ENCODE measurements around the gene FAM219B.
A peak's percentile ranks its signal among the peaks of the same experiment; 100 is the strongest.
"Not testable (repeated sequence)": the region's sequence is repeated elsewhere in the genome, so short reads cannot be mapped to it uniquely, and the experiment has no call there.

Gene FAM219B

GRCh38 chr15:74902295-74903075, 4.2 kb downstream of the FAM219B start:
- no peak for DNase-seq

- DNase-seq = peak; percentile 84
Observed at GRCh38 chr15:74901612-74902063, 5.0 kb downstream of the FAM219B start.

GRCh38 chr15:74897300-74897701, 9.3 kb downstream of the FAM219B start:
- no peak for DNase-seq

DNA sequence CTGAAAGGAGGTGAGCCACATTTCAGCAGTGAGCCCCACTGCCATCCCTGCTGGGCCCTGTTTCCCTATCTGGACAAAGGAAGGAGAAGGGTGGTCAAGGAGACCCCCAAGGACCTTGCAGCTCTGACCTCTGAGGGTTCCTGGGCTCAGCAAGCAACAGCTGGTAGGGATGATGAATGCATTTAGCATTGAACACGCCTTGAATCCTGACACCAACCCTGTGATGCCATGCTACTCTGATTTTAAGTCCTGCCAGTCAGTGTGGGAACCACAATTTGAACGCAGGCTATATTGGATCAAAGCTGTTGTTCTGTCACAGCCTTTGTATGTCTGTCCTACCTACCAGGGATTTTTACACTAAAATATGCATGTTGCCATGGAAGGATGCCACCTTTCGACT, 10.3 kb downstream of the FAM219B start:
- DNase-seq = no peak

DNA sequence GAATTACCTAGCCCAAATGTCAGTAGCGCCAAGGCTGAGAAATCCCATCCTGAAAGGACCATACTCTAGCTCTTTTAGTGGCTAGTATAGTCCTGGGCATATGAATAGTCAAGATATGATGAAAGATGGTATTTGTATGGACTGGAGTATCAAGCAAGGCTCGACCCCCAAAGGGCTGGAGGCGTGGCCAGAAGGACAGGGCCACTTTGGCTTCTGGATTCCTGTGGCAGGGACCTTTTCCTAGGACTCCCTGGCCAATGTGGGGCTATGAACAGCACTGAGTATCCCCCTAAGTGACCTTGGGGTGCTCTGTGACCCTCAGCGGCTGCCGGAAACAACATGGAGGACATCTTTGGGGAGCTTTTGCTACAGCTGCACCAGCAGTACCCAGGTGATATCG, 10.8 kb downstream of the FAM219B start:
- no peak for DNase-seq

DNA sequence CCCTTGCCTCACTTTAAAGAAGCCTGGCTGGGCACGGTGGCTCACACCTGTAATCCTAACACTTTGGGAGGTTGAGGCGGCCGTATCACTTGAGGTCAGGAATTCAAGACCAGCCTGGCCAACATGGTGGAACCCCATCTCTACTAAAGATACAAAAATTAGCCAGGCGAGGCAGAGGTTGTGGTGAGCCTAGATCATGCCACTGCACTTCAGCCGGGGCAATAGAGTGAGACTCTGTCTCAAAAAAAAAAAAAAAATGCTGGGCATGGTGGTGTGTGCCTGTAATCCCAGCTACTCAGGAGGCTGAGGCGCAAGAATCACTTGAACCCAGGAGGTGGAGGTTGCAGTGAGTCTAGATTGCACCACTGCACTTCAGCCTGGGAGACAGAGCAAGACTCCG, 12.3 kb downstream of the FAM219B start:
- DNase-seq = not testable (repeated sequence)

DNA sequence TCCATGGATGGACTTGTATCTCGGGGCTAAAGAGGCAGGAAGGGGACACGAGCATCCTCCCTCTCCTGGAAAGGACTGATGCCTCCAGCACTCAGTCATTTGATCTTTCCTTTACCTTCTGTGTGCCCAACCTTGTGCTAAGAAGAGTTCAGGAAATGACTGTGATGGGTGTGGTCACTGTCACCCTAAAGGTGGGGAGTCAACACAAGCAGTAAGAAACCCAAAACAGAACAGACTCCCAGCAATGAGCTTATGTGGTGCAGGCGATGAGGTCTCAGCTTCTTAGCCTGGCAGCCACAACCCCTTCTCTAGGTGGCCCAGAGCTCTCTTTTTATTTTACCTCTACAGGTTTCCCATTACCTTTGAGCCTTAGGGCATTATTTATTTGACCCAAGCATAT, 13.0 kb downstream of the FAM219B start:
- peak; percentile 78 for DNase-seq

DNA sequence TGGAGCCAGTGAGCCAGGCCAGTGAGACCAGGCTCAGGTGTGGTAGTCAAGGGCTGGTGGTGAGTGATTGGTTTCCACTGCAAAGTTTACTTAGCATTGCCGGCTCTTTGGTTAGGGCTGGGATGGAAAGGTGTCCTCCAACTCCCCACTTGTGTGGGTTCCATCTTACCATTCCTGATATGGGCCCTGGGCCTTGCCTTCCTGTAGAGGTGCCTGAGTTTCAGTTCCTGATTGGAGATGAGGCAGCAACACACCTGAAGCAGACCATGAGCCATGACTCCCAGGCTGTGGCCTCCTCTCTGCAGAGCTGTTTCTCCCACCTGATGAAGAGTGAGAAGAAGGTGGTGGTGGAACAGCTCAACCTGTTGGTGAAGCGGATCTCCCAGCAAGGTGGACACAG, 13.7 kb downstream of the FAM219B start:
- no peak for DNase-seq

GRCh38 chr15:74892313-74892712, 14.3 kb downstream of the FAM219B start:
- DNase-seq = peak; percentile 24

DNA sequence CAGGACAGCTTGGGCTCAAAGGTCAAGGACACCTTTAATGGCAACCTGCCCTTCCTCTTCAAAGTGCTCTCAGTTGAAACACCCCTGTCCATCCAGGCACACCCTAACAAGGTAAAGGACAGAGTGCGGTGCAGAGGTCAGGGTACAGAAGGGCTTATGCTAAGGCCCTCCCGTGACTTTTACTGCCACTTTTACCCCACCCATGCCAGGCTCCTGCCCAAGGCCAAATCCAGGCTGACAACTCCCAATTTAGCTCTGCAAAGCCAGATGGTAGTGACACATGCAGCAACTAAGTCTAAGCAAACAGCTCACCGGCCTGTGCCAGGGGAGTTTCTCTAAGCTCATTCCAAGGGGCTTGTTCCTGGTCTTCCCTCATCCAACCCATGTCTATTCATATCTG, 15.2 kb downstream of the FAM219B start:
- DNase-seq = no peak

DNA sequence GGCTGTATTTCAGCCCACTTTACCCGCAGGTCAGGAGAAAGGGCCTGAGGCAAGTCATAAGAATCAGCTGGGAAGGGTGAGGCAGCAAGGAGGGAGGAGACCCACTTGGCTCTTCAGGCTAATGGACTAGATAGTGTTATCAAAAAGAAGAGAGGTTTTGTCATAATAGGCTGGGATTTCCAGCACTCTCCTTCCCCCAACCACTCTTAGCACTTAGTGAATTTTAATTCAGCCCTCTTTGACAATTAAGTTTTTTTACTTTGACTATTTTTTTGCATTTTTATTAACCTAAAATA, 16.0 kb downstream of the FAM219B start:
- no peak for DNase-seq

GRCh38 chr15:74889883-74890664, 16.6 kb downstream of the FAM219B start, which contains the start of gene MPI:
Gene MPI, plus strand, starts transcription at chr15:74890042. Its CDS starts 32 bp downstream, at chr15:74890074.
- peak; percentile 88 for DNase-seq

GRCh38 chr15:74889390-74889882, 17.2 kb downstream of the FAM219B start:
- no peak for DNase-seq

- no peak for DNase-seq
Observed at GRCh38 chr15:74888716-74889115, 17.9 kb downstream of the FAM219B start.

DNA sequence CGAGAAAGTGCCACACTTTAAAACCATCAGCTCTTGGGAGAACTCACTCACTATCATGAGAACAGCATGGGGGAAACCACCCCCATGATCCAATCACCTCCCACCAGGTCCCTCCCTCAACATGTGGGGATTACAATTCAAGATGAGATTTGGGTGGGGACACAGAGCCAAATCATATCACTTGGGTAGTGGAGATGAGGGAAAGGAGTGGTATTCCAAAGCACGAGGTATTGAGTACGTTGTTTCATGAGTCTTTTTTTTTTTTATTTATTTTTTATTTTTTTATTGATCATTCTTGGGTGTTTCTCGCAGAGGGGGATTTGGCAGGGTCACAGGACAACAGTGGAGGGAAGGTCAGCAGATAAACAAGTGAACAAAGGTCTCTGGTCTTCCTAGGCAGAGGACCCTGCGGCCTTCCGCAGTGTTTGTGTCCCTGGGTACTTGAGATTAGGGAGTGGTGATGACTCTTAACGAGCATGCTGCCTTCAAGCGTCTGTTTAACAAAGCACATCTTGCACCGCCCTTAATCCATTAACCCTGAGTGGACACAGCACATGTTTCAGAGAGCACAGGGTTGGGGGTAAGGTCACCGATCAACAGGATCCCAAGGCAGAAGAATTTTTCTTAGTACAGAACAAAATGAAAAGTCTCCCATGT, 19.0 kb downstream of the FAM219B start:
- DNase-seq = not testable (repeated sequence)

GRCh38 chr15:74885461-74885860, 21.2 kb downstream of the FAM219B start:
- no peak for DNase-seq

- no peak for DNase-seq
Observed at GRCh38 chr15:74884428-74885223, 22.0 kb downstream of the FAM219B start.

DNA sequence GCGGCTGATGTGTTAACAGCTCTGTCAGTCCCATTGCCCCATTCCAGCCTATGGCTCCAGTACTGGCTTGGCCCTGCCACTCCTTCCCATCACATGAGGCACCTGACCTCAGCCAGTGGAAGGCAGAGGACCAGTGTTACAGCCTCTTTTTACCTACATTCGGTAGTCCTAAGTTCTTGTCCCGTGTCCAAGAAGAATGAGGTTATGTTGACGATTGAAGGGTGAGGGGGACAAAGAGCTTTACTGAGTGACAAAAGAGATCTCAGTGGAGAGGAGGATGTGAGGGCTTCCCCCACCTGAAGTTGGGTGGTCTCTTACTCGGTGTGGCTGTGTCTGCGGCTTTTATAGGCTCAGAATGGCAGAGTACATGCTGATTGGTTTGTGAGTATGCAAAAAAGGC, 24.1 kb downstream of the FAM219B start:
- no peak for DNase-seq

DNA sequence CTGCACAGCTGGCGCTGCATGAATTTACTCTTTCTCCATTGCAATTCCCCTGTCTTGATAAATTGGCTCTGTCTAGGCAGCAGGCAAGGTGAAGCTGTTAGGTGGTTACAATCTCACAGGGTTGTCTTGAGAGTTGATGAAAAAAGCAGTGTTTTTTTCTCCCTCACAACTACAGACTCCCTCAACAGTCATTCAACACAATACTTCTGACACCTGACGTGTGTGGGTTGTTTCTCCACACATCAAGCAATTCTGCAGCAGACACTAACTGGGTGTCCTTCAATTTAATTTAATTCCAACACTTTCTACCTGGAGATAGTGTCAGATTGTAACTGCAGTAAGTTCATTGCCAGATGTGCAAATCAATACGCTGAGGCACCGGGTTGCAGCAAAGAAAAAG, 28.4 kb downstream of the FAM219B start:
- no peak for DNase-seq

DNA sequence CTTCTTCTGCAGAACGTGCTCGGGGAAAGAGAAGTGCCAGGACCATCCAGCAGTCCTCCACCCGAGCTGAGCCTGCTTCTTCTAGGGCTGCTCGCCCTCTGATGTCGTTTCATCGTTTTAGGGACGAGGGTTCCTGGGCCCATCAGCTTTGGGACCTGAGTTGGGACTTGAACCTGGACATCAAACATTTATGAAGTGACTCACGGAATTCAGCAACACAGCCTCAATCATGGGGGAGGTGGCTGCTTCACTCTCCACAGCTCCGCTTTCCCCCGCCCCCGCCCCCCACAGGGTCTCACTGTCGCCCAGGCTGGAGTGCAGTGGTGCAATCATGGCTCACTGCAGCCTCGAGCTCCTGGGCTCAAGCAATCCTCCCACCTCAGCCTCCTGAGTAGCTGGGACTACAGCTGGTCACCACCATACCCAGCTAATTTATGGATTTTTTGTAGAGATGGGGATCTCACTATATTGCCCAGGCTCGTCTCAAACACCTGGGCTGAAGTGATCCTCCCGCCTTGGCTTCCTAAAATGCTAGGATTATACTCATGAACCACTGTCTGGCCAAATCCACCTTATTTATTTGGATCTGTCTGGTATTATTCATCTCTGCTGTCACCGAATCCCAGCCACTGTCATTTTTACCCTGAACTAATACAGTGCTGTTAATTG, 32.8 kb downstream of the FAM219B start:
- DNase-seq = peak; percentile 27

DNA sequence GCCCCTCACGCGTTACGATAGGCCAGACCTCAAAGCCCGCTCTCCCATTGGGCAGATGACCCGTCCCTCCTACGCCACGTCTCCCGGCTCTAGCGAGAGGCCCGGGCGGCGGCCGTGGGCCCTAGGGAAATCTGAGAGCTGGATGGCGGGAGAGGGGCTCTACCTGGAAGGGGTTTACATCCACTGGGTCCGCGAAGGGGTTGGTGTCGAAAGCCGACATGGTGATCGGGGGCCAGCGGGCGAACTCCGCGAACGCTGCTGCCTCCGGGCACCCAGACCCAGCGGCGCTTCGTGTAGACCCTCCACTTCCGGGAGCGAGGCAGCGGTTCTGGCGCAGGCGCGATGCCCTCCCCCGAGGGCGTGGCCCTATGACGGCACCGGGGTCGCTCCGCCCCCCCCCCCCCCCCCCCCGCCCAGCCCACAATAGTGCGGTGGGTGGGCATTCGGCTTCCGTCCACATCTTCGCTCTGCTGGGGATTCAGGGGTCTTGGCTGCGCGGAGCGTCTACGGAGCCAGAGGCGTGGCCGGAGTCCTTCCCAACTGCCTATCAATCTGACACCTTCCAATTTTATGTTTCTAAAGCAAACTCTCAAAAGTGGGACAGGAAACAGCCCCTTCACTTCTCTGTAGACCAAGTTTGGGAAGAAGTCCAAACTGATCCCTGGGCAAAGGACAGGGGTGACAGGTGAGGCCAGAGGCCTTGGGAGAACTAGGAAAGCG, 33.5 kb downstream of the FAM219B start, which contains the start of gene SCAMP2:
SCAMP2 (minus strand) TSS at position 330 of the 720 bp plus-strand sequence; CDS start at position 220, 110 bp downstream.
- DNase-seq = peak; percentile 92
